A673 (cell line): ENCODE measurements around the gene LRRC46. TPM values are rescaled to one million over a fixed set of nuclear protein-coding genes. Genes with fewer than 3 reads are reported as not detected.
A peak's percentile ranks its signal among the peaks of the same experiment; 100 is the strongest.

Source experiments
- BruUV-seq: library from RNA; stranded (reverse); fragments of 400-500 nt; replicated peaks from 2 replicates; lab custom pipeline; 2021; lab: Mats Ljungman, UMichigan
- CTCF ChIA-PET: fragments of 300-600 bp; sonication (Branson Sonifier 250); formaldehyde crosslinking; loops from one replicate; lab custom pipeline; 2022; ENCODE audit warnings: antibody characterized with exemption; lab: Charles Lee
- POLR2A ChIA-PET: fragments of 300-600 bp; sonication (Branson Sonifier 250); formaldehyde crosslinking; loops from one replicate; lab custom pipeline; 2022; ENCODE audit warnings: antibody characterized with exemption; ENCODE audit not compliant: low non-redundant PET; lab: Charles Lee
- DNase-seq: peaks from one replicate; pipeline ENCODE4 v3.0.0-alpha.2; 2015; ENCODE audit warnings: low spot score
- H3K27ac ChIP-seq: fragments of 200-600 bp; sonication (generic); 2 replicates; pipeline ENCODE4 v1.5.1; 2016; ENCODE audit warnings: mixed run types, low read depth, mild to moderate bottlenecking, mixed read lengths, antibody characterized with exemption, low read length; ENCODE audit not compliant: poor library complexity, severe bottlenecking
- H3K27me3 ChIP-seq: fragments of 200-600 bp; sonication (generic); replicated peaks from 2 replicates; pipeline ENCODE4 v1.6.1; 2017; ENCODE audit warnings: mixed run types, low read depth, mild to moderate bottlenecking, mixed read lengths, antibody characterized with exemption, low read length; ENCODE audit not compliant: insufficient read depth, poor library complexity
- H3K36me3 ChIP-seq: fragments of 200-600 bp; sonication (generic); 2 replicates; pipeline ENCODE4 v1.6.1; 2016; ENCODE audit warnings: mixed run types, mild to moderate bottlenecking, mixed read lengths, antibody characterized with exemption, low read length; ENCODE audit not compliant: insufficient read depth, poor library complexity, severe bottlenecking
- H3K4me1 ChIP-seq: fragments of 200-600 bp; sonication (generic); 2 replicates; pipeline ENCODE4 v1.6.1; 2017; ENCODE audit warnings: mixed run types, mild to moderate bottlenecking, mixed read lengths, antibody characterized with exemption, low read length; ENCODE audit not compliant: insufficient read depth, poor library complexity, severe bottlenecking
- H3K4me3 ChIP-seq: fragments of 200-600 bp; sonication (generic); 2 replicates; pipeline ENCODE4 v1.5.1; 2016; ENCODE audit warnings: low read depth, mixed run types, mild to moderate bottlenecking, mixed read lengths, low read length; ENCODE audit not compliant: poor library complexity, severe bottlenecking
- H3K9me3 ChIP-seq: fragments of 200-600 bp; sonication (generic); 2 replicates; pipeline ENCODE4 v1.6.1; 2016; ENCODE audit warnings: mixed run types, low read depth, mild to moderate bottlenecking, mixed read lengths, antibody characterized with exemption, low read length; ENCODE audit not compliant: poor library complexity, severe bottlenecking
- CTCF ChIP-seq: fragments of 300-800, 200-600 bp; sonication (generic); conservative IDR thresholded peaks from 2 replicates; pipeline ENCODE4 v1.5.1; 2017; ENCODE audit warnings: low read depth, mild to moderate bottlenecking, antibody characterized with exemption, low read length, moderate library complexity, mixed read lengths
- EZH2 ChIP-seq: fragments of 200-600 bp; sonication (generic); IDR thresholded peaks from 2 replicates; pipeline ENCODE4 v1.6.1; 2017; ENCODE audit warnings: borderline replicate concordance, low read depth, mild to moderate bottlenecking, mixed read lengths, antibody characterized with exemption, low read length; ENCODE audit not compliant: poor library complexity, severe bottlenecking
- intact Hi-C: fragments of 100-400 bp; cut with micrococcal nuclease; formaldehyde crosslinking; loops from one replicate; pipeline ENCODE4 v1.10.0; 2022; ENCODE audit not compliant: unreplicated experiment
- total RNA-seq: library from RNA; stranded (reverse); gene quantifications from 2 replicates; pipeline ENCODE4 v1.2.3, GENCODE V29; 2021

Gene LRRC46
- total RNA-seq, 1 experiment from 2014 or later = 1.1 TPM

DNA sequence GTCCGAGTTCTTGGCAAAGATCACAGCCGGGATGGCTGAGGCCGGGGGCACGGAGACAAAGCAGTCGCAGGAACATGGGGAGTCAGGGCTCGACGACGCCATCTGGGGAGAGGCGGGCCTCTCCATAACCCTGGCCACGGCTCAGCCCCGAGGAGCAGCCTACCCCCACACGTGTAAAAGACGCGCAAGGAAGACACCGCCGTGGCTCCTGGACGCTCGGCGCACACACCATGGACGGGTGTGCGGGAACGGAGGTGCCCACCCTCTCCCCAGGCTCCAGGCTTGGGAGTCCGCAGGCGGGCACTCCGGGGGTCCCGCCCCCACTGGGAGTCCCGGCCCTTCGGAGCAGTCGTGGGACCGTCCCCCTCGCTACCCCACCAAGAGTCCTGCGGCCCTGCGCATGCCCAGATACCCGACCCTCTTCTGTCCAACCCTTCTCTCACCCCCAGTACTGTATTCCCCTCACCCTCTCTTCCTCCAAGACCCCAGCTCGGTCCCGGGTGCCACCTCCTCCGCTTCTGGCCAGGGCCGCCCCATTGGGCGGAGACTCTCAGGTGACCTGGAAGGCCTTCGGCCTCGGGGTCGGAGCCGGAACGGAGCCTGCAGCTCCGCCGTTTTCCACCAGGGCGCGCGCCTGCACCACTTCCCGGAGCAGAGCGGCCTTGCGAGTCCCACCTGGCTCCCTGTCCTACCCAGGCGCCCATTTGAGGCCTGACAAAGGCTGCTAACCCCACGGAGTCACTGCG, 9.4 kb downstream of the LRRC46 start, which contains the start of gene SCRN2:
SCRN2 (minus strand) TSS at position 532 of the 746 bp plus-strand sequence; CDS start at position 102, 430 bp downstream.
- Histone ChIP-seq H3K27me3 (peaks cover 4% of the 10 kb centered on the region), H3K9me3 (no peaks in the 10 kb centered on the region), H3K4me1 (no peaks in the 10 kb centered on the region), H3K36me3 (no peaks in the 10 kb centered on the region), H3K27ac (peak within 1 kb of the TSS; percentile 61), H3K4me3 (peak within 1 kb of the TSS; percentile 62)
- TF ChIP-seq EZH2 (no peak), CTCF (peak; percentile 84)
- TSS peak; percentile 89 for BruUV-seq
- peak; percentile 67 for DNase-seq
- ChIA-PET POLR2A (no interaction called here), CTCF (interaction anchor here (1.1 to 2.8 kb wide), 2 partner anchors 49 to 106 kb away, joined by 5 to 19 read pairs; no protein-coding TSS in a partner anchor)
- intact Hi-C loops = loop anchor here (2.0 to 10.0 kb wide), 3 partner anchors 50 to 176 kb away; partner anchors contain the start of gene PNPO

DNA sequence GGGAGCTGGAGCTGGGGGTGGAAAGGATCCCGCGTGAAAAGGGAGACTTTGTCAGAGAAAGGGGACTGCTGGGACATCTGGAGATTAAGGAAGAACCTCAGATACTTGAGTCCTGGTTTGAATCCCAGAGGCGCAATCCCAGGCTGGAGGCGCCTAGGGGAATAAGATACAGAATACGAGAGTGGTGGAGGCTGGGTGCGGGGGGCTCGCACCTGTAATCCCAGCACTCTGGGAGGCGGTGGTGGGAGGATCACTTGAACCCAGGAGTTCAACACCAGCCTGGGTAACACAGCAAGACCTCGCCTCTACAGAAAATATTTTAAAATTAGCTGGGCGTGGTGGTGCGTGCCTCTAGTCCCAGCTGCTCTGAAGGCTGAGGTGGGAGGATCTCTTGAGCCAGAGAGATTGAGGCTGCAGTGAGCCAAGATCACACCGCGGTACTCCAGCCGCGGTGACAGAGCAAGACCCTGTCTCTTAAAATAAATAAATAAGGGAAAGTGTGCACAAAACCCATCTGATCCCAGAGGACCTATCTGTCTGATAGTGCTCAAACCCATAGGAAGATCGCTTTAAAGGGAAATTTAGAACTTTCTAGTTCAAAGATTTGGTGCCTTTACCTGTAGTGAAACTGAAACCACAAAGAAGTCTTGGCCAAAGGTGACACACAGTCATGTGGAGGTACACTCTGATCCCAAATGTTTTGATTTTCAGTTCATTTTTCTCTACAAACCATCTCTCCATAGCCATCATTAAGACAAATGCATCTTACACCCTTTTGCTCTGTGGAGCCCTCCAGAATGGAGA, 10.2 kb downstream of the LRRC46 start:
- H3K27me3 ChIP-seq = peaks cover 11% of the 10 kb centered on the region
- ChIA-PET POLR2A (no interaction called here), CTCF (interaction anchor here (1.1 to 2.8 kb wide), 2 partner anchors 48 to 105 kb away, joined by 5 to 19 read pairs; no protein-coding TSS in a partner anchor)
- peak overlapping the region; percentile 62 for H3K4me3 ChIP-seq
- TF ChIP-seq EZH2 = no peak
- no peak; the same call in 1 of the 2 replicates for TF ChIP-seq CTCF
- DNase-seq = no peak
- intact Hi-C loops = loop anchor here (2.0 to 10.0 kb wide), 3 partner anchors 49 to 176 kb away; partner anchors contain the start of gene PNPO
- H3K9me3 ChIP-seq = no peaks in the 10 kb centered on the region
- H3K27ac ChIP-seq = no peak overlapping the region
- BruUV-seq = no TSS peak
- H3K36me3 ChIP-seq = no peaks in the 10 kb centered on the region
- H3K4me1 ChIP-seq = no peaks in the 10 kb centered on the region

GRCh38 chr17:47843391-47843730, 11.9 kb downstream of the LRRC46 start:
- TF ChIP-seq EZH2 = no peak
- intact Hi-C loops = loop anchor here (5.0 to 10.0 kb wide), 2 partner anchors 101 to 174 kb away; partner anchors contain the start of gene PNPO
- no TSS peak for BruUV-seq
- DNase-seq = no peak
- H3K27ac ChIP-seq = no peak overlapping the region
- no peaks in the 10 kb centered on the region for H3K9me3 ChIP-seq
- H3K27me3 ChIP-seq = peaks cover 28% of the 10 kb centered on the region
- no peak overlapping the region for H3K4me3 ChIP-seq
- POLR2A ChIA-PET = no interaction called here
- CTCF ChIA-PET = interaction anchor here (0.6 to 2.8 kb wide), 3 partner anchors 45 to 128 kb away, joined by 5 to 19 read pairs (median 7); partner anchors contain the start of gene CDK5RAP3
- no peaks in the 10 kb centered on the region for H3K36me3 ChIP-seq
- H3K4me1 ChIP-seq = no peaks in the 10 kb centered on the region
